NCI-H2227 treated with DMSO at 0.1 percent for 48 hours (cell line): Measurements from ENCODE around the gene TDRD12.
"Not testable (repeated sequence)": the region's sequence is repeated elsewhere in the genome, so short reads cannot be mapped to it uniquely, and the experiment has no call there.

Experiments used
- DNase-seq: peaks from one replicate; lab custom pipeline; 2025; lab: John Stamatoyannopoulos, UW

Gene TDRD12

DNA sequence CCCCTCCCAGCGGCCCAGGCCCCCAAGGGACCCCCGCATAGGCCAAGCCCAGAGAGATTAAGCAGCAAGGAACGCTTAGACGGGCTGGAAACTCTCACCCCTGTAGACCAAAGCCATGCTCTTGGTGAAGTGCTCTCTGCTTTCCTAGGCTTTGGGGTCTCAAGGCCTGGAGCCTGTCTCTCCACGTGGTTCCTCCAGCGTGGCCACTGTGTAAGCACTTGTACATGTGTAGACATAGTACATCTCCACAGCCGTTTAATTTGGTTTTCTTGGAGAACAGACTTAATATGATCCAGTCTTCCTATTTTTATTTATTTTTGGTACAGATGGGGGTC is 26.9 kb upstream of the TDRD12 start:
- peak; percentile 65 for DNase-seq

DNA sequence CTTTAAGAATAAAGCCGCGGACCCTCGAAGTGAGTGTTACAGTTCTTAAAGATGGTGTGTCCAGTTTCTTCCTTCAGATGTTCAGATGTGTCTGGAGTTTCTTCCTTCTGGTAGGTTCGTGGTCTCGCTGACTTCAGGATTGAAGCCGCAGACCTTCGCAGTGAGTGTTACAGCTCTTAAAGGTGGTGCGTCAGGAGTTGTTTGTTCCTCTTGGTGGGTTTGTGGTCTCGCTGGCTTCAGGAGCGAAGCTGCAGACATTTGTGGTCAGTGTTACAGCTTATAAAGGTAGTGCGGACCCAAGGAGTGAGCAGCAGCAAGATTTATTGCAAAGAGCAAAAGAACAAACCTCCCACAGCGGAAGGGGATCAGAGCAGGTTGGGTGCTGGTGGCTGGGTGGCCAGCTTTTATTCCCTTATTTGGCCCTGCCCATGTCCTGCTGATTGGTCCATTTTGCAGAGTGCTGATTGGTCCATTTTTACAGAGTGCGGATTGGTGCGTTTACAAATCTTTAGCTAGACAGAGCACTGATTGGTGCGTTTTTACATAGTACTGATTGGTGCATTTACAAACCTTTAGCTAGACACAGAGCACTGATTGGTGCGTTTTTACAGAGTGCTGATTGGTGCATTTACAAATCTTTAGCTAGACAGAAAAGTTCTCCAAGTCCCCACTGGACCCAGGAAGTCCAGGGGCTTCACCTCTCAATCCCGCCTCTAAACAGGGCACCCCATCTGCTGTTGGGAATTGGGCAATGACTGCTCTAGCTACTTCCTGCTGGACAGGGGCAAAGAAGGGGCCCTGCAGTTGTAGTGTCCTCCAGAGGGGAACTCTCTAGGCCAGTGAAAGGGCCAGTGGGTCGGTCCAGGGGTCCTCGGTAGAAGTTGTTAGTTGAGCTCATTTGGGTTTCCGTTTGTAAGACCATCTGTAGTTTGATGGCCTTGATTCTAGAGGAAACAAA is 26.1 kb upstream of the TDRD12 start:
- DNase-seq = not testable (repeated sequence)

DNA sequence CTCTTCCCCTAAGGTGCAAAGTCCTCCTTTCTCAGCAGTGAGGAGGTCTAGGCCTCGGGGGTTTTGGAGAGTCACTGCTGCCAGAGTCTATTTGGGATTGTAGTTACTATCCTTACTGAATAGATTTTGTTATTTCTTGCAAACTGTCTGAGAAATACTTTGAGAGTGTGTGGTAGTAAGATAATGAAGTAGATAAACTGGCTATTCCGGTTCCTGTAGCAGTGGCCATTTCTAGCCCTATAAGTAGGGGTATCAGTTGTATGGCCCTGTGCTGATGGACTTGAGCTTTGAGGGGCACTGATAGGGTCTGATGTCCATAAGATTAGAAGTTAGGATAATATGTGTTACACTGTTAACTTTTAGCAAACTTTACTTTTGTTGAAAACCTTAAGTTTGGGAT is 25.3 kb upstream of the TDRD12 start:
- DNase-seq = not testable (repeated sequence)

DNA sequence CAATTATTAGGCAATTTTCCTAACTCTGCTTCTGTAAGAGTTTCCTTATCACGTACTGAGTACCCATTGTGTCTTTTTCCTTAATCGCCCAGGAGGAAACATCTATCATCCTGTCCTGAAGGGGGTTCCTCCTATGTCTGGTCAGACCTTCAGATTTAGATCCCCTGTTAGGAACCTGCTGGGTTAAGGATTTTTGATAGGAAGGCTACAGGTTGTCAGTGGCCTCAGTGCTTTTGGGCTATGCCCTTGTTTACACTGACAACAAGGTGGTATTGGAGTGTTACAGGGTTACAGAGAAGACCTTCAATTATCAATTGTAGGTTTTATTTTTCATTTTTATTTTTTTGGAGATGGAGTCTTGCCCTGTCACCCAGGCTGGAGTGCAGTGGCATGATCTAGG is 24.7 kb upstream of the TDRD12 start:
- not testable (repeated sequence) for DNase-seq

DNA sequence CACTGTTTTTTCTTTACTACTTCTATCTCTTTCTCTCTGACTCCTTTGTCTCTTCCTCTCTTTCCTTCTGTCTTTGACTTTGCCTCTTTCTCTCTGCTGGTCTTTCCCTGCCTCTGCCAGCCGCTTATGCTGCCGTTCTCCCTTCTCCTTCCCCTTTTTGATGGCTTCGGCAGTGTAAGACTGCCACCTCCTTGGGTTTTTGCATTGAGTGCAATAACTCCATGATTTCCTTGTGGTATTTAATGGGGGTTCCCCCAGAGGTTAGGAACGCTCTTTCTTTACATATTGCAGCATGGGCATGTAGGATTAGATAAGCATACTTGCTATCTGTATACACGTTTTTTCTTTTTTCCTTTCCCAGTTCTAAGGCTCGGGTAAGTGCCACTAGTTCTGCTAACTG is 24.1 kb upstream of the TDRD12 start:
- DNase-seq = not testable (repeated sequence)

DNA sequence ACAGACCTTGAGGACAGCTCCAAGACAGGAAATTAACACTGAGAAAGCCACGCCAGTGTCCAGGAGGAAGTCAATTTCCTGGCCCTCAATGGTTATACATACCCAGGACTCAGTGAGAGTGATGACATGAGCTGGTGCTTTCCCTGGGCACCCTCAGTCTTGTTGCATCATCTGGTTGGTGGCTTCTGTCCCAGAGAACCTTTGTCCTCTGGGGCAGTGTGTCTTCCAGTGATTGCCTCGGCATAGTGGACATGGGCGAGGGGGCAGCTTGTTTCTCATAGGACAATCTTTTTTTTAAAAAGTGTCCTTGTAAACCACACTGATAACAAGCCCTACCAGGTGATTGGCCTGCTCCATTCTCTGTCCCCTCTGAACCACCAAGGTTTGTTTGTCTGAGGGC is 22.8 kb upstream of the TDRD12 start:
- not testable (repeated sequence) for DNase-seq

DNA sequence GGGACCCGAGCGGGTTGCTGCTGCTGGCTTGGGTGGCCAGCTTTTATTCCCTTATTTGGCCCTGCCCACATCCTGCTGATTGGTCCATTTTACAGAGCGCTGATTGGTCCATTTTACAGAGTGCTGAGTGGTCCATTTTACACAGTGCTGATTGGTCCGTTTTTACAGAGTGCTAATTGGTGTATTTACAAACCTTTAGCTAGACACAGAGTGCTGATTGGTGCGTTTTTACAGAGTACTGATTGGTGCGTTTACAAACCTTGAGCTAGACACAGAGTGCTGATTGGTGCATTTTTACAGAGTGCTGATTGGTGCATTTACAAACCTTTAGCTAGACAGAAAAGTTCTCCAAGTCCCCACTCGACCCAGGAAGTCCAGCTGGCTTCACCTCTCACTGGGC is 19.4 kb upstream of the TDRD12 start:
- not testable (repeated sequence) for DNase-seq

DNA sequence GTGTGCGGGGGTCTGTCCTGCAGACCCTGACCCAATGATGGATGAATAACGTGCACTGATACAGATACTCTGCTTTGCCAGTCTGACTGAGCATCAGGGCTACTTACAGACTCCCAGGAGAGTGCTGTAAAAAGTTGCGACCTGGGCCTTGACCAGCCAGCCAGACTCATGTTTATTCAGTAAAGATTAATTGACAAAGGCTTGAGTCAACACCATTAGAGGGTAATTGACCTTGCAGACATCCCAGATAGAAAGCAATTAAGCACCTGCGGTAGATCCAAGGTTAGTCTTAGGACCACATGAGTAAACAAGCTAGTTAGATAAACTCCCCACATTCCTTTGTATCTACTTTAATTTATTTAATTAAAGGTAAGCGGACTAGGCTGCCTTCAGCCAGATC is 17.6 kb upstream of the TDRD12 start:
- no peak for DNase-seq

DNA sequence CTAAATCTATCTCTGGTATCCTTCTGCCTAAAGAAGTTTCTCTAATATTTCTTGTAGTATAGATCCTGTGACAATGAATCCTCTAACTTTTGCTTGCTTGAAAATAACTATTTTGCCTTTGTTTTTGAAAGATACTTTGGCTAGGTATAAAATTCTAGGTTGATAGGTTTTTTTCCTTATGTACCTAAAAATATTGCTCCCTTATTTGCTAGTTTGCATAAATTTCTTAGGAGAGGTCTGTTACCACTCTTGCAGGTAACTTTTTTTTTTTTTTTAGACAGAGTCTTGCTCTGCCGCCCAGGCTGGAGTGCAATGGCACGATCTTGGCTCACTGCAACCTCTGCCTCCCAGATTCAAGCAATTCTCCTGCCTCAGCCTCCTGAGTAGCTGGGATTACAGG is 15.6 kb upstream of the TDRD12 start:
- DNase-seq = not testable (repeated sequence)

DNA sequence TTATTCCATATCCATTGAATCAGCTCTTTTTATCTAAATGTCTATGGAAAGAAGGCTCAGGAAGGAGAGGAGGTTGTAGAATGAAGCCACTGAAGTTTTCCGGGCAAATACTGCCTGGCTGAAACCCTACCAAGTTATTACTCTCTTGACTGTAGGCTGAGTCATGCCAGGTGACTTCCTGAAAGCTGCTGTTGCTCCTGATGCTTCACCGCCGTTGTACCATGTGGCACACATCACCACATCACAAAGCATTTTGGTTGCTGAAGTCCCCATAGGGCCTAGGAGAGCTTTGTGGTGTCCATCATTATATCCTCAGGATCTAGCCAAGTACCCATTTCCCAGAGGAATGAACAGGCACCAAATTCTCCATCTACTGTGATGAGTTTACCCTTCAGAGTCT is 11.1 kb upstream of the TDRD12 start:
- no peak for DNase-seq

DNA sequence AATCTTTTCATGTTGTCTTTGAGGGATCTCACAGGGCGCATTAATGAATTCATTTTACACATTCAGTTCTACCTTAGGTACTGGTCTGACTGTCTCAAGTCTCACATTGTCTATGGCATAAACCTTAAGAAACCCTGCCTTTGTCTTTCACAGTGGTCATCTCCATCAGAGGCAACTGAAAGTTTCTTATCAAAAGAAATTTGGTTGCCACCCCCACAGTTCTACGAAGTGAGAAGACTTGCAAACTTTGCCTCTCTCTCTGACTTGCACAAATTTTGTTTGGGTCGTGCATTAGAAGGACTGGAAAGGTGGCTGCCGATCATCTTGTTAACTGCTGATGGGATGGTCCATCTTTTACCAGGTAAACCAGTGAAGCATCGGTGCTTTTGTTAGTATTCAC is 10.5 kb upstream of the TDRD12 start:
- no peak for DNase-seq

DNA sequence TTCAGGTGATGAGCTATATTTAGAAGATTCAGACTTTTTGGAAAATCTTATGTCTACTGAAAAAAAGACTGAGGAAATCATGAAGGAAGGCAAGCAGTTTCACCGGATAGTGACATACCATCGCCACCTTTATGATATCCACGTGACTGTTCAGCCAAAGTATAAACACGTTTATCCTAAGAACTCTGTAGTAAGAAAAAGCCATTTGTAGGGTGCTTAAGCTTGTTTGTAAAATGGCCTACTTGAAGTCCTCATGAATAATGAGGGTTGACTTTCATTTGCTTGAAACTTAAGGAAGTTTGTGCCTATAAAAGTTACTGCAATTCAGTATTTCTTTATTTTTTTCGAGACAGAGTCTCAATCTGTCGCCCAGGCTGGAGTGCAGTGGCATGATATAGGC is 7.8 kb upstream of the TDRD12 start:
- DNase-seq = no peak

DNA sequence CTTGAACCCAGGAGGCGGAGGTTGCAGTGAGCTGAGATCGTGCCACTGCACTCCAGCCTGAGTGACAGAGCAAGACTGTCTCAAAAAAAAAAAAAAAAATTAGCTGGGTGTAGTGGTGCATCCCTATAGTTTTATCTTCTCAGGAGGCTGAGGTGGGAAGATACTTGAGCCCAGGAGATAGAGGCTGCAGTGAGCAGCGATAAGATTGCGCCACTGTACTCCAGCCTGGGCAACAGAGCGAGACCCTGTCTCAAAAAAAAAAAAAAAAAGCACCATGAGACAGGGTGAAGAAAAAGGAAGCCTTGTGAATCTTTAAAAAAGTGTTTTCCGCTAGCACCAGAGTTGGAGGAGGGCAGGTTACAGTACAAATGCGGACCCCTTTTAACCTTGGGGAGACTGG is 3.4 kb upstream of the TDRD12 start:
- not testable (repeated sequence) for DNase-seq

DNA sequence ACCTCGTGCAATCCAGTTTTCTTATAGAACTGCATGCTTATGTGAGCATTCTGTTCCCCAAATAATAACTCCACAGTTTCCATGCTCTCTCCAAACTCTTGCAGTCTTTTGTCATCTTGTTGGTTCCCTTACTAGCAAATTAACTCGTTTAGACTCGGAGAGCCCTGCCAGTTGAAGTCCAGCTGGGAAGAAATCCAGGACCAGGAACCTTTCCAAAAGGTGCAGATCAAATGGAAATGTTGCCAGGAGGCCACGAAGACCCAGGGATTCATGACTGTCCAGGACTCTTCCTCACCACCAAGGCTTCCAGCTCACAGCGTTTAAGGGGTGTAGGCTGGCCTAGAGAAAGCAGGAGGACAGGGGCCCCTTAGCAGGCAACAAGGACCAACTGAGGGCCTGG is 2.1 kb upstream of the TDRD12 start:
- DNase-seq = no peak

DNA sequence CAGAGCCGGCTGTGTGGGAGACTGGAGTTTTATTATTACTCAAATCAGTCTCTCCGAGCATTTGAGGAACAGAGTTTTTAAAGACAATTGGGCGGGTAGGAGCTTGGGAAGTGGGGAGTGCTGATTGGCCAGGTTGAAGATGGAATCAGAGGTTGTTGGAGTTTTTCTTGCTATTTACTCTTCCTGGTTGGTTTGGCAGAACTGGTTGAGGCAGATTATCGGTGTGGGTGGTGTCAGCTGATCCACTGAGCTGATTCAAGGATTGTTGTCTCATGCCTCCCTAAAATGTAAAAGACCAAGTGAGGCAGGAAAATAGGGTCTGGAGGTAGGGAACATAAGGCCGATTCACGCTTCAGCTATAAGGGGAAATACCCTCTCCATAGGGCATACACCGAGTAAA is 1.3 kb upstream of the TDRD12 start:
- DNase-seq = no peak

DNA sequence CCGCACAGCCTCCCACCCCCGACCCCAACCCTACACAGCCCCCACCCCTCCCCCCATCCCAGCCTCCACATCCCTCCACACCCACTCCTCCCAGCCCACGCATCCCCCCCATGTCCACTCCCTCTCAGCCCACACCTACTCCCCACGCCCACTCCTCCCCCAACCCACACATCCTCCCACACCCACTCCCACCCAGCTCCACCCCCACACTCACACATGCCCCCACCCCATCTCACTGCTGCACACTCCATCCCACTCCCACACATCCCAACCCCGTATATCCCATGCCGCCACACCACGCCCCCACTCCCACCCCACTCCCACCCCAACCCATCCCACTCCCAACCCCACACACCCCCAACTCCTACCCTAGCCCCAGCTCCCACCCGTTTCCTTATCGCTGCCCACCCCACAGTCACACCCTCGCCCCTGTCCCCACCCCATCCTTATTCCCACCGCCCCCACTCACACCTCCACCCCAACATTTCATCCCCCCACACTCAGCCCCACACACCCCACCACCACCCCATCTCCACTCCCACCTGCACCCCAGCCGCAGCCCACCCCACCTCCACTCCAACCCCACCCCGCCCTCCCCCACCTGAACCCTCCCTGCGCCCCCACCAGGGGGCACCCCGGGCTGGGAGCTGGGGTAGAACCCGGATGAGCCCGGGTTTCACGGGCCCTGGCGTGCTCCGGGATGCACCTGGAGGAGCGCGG is 809 bp downstream of the TDRD12 start:
- DNase-seq = no peak

DNA sequence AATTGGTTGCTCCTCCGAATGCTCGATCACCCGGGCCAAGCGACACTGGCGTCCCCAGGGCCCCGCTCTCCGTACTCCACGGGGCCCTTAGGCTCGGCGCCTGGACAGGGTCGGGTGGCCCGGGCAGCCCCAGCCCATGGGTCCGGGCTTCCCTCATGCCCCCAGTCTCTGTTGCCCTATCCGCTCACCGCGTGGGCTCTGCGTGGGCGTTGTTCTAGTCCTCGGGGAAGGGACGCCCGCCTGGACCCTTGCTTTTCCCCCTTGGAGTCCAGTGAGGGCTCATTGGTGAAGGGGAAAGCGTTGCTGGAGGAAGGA is 1.3 kb downstream of the TDRD12 start:
- no peak for DNase-seq

DNA sequence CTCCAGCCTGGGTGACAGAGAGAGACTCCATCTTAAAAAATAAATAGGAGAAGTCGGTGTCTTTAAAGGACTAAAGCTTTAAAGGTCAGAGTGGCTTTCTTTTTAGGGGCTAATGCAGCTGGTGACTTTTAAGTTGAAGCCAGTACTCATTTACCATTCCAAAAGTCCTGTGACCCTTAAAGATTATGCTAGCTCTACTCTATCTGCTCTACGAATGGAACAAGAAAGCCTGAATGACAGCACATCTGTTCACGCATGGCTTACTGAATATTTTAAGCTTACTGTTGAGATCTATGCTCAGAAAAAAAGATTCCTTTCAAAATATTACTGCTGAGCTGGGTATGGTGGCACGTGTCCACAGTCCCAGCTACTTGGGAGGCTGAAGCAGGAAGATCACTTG is 16.4 kb downstream of the TDRD12 start:
- no peak for DNase-seq

DNA sequence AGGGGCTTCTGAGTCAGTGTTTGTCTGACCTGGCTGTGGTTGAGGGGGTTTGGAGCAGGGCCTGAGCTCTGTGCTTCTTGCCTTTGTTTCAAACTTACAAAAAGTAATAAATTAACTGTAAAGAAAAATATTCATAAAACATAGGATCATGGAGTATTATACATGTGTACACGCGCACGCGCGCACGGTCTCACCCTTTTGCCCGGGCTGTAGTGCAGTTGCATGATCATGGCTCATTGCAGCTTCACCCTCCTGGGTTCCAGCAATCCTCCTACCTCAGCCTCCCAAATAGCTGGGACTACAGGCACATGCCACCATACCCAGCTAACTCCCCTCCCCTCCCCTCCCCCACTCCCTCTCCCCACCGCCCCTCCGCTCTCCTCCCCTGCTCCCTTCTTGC is 23.5 kb downstream of the TDRD12 start:
- no peak for DNase-seq

DNA sequence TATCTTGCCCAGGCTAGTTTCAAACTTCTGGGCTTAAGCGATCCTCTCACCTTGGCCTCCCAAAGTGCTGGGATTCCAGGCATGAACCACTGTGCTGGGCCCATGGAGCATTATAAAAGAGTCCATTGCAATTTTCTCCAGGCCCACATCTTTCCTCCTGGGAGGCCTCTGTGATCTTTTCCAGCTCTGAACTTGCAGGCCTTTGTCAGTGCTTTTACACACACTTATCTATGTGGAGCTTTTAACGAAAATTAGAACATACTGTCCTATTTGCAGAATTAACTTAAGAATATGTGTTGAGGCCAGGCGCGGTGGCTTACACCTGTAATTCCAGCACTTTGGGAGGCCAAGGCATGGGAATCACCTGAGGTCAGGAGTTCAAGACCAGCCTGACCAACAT is 23.9 kb downstream of the TDRD12 start:
- no peak for DNase-seq

DNA sequence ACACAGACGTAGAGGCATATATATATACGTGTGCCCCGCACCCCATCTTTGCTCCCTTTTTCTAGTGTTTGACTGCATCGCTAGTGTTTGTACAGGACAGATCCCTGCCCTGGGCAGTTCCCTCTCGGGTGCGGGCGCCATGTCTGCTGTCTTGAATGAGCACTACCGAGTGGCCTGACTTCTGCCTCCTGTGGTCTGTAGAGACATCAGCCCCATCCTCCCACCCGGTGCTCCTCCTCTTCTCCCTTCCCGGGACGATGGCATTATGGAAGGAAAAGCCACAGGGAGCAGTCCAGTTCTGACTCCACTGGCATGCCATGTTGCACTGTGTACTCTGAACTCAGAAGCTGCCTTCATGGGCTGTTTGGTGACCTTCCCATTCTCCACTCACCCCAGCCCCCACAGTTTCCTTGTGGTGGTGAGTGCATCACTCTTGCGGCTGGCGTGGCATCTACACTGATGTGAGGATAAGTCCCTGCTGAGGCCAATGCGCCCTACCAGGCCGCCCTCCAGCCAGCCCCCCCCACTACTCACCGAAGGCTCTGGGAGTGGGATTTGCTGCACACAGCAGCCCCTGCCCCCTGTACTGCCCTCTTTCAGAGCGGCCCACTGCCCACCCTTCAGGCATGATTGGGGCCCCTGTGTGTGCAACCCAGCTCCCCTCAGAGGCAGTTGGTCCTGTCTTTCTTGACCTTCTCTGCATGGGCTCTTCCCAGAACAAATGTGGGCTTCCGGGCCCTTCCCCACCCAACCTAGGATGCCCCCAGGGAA is 25.2 kb downstream of the TDRD12 start:
- DNase-seq = no peak

DNA sequence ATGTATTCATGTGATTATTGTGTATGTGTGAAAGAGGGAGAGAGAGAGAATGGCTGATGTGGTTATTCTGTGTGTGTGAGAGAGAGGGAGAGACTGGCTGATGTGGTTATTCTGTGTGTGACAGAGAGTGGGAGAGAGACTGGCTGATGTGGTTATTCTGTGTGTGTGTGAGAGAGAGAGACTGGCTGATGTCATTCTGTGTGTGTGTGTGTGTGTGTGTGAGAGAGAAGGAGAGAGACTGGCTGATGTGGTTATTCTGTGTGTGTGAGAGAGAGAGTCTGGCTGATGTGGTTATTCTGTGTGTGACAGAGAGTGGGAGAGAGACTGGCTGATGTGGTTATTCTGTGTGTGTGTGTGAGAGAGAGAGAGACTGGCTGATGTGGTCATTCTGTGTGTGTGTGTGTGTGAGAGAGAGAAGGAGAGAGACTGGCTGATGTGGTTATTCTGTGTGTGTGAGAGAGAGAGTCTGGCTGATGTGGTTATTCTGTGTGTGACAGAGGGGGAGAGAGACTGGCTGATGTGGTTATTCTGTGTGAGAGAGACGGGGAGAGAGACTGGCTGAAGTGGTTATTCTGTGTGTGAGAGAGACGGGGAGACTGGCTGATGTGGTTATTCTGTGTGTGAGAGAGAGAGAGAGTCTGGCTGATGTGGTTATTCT is 26.2 kb downstream of the TDRD12 start:
- DNase-seq = peak; percentile 64
